GM10266 (cell line): Measurements from ENCODE around the gene GTSE1.

Experiments
- DNase-seq: peaks from one replicate; pipeline ENCODE4 v3.0.0; 2012; ENCODE audit errors: extremely low spot score
- CTCF ChIP-seq: IDR thresholded peaks from 2 replicates; pipeline ENCODE4 v1.5.1; 2012; ENCODE audit warnings: mild to moderate bottlenecking, low read depth; ENCODE audit not compliant: control insufficient read depth, insufficient read depth; ENCODE audit errors: missing control alignments

GTSE1 gene

GRCh38 chr22:46318576-46318975 lies 21.9 kb downstream of the GTSE1 start:
- no peak for DNase-seq
- no peak for TF ChIP-seq CTCF

GRCh38 chr22:46319319-46319718 lies 22.6 kb downstream of the GTSE1 start:
- no peak for DNase-seq
- TF ChIP-seq CTCF: no peak

DNA sequence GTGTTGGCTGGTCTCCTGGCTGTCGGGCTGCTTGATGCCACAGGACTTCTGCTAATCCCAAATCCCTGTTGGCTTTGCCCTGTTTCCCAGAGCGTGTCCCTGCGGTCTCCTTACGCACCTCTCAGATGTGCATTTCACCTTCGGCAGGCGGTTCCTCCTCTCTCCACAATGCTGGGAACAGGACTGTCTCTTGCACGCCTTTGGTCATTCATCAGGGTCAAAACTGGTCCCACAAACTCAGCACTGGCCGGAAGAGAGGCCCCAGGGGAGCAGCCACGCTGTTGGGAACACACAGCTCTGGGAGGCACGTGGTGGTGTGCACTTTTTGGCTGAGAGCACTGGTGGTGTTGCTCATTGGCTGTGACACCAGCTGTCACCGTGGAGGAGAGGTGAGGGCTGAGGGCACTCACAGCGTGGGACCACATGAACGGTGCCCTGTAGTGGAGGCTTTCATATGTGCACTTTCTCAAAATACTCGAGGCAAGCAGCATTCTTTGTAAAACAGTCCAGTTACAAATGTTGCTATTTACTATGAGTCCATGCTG lies 23.6 kb downstream of the GTSE1 start:
- TF ChIP-seq CTCF: no peak
- no peak for DNase-seq

DNA sequence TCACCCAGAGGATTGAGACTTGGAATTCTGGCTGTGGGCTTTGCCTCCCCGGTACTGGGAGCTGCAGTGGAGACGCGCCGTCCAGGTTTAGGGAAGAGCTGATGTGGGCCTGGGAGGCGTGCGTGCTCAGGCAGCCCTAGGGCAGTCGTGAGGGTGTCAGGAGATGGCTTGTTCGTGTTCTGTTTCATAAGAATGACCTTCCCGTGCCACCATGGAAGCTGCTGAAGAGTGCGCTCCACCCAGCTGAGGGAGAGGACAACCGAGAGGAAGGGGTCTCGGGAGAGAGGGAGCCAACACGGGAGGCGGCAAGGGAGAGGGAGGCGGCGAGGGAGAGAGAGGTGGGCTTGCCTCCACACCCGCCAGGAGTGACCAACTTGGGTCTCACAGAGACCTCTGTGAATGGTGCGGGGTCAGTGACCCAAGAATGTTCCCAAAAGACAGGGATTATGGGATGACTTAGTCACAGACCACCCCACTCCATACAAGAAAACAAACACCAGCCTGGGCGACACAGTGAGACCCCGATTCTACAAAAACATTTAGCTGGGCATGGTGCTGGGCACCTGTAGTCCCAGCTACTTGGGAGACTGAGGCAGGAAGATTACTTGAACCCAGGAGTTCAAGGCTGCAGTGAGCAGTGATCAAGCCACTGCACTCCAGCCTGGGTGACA lies 24.2 kb downstream of the GTSE1 start:
- DNase-seq: no peak
- TF ChIP-seq CTCF: no peak

DNA sequence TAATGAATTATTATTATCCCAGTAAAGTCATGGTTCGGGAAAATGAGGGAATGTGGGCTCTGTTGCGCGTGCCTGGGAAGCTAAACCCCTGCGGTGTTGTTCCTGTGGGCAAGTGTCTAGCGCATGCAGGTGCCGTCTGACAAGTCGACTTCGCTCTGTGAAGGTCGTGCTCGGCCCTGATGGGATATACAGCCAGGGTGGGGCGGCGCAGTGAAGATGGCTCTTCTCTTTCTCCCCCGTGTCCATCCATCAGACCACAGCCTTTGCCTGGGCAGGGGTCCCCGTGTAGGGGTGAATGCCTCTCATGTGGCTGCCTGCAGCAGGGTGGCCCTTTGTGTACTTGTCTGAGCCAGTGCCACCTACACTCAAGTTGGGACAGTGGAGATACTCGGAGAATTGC lies 26.0 kb downstream of the GTSE1 start:
- TF ChIP-seq CTCF: no peak
- DNase-seq: no peak

GRCh38 chr22:46323162-46323561 lies 26.5 kb downstream of the GTSE1 start:
- no peak for DNase-seq
- no peak for TF ChIP-seq CTCF

- DNase-seq: no peak
- TF ChIP-seq CTCF: no peak
Measured at GRCh38 chr22:46326066-46326680, 29.5 kb downstream of the GTSE1 start.
